Measurements from ENCODE around the gene MKKS.

The MKKS gene

DNA sequence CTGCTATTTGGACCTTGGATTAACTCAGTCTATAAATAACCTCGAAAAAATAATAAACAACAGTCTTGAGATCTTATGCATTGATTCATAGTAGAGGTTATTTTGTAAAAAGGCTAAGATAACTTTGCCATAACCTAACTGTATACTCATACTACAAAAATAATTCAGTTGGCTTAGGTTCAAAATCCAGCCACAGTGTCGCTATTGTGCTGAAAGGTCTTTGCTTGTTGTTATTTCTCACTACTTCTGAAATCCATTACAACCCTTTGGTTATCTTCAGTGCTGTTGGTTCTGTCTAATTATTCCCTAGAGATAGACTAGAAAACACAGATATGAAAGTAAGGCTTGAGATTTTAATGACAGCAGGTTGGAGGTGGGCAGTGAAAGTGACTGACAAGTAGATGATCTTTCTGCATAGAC is 74.4 kb downstream of the MKKS start:
- no peak for ATAC-seq (replicated peaks)
- DNase-seq: no peak
- H3K27ac Mint-ChIP-seq: no peak overlapping the region
- peaks cover 0 to 3% of the 10 kb centered on the region in 2 donors for H3K36me3 Mint-ChIP-seq
- peaks cover 4% of the 10 kb centered on the region in 2 donors for H3K9me3 Mint-ChIP-seq
- peaks cover 0 to 2% of the 10 kb centered on the region in 2 donors for H3K4me1 Mint-ChIP-seq
- peaks cover 0 to 8% of the 10 kb centered on the region in 2 donors for H3K27me3 Mint-ChIP-seq
- H3K4me3 Mint-ChIP-seq: no peak overlapping the region

DNA sequence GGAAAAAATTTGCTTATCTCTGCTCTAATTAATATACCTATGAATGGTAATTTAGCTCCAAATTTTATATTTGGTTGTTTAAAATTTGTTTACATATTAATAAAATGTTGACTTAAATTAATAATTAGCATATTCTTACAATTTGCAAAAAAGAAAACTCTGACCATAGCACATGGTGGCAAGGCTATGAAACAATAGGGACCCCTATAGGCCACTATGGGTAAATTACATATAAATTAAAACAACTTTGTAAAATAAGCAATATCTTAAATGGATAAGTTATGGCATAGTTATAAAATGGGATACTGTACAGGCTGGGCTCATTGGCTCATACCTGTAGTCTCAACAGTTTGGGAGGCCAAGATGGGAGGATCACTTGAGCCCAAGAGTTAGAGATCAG is 76.0 kb downstream of the MKKS start:
- peaks cover 4 to 8% of the 10 kb centered on the region in 2 donors for H3K27me3 Mint-ChIP-seq
- H3K9me3 Mint-ChIP-seq: peaks cover 4% of the 10 kb centered on the region in 2 donors
- H3K4me1 Mint-ChIP-seq: peaks cover 0 to 2% of the 10 kb centered on the region in 2 donors
- ATAC-seq (replicated peaks) (no peak), DNase-seq (no peak)
- peaks cover 0 to 3% of the 10 kb centered on the region in 2 donors for H3K36me3 Mint-ChIP-seq
- no peak overlapping the region for H3K27ac Mint-ChIP-seq
- H3K4me3 Mint-ChIP-seq: no peak overlapping the region

GRCh38 chr20:10357061-10357708 is 76.8 kb downstream of the MKKS start:
- Mint-ChIP-seq H3K36me3 (peaks cover 0 to 3% of the 10 kb centered on the region in 2 donors), H3K27ac (no peak overlapping the region), H3K27me3 (peaks cover 5 to 8% of the 10 kb centered on the region in 2 donors), H3K4me3 (no peak overlapping the region), H3K4me1 (peaks cover 0 to 2% of the 10 kb centered on the region in 2 donors), H3K9me3 (peaks cover 4% of the 10 kb centered on the region in 2 donors)
- DNase-seq (no peak), ATAC-seq (replicated peaks) (no peak)

GRCh38 chr20:10356628-10357027 is 77.4 kb downstream of the MKKS start:
- H3K27me3 Mint-ChIP-seq: peaks cover 5 to 8% of the 10 kb centered on the region in 2 donors
- no peak for DNase-seq
- H3K9me3 Mint-ChIP-seq: peaks cover 4% of the 10 kb centered on the region in 2 donors
- H3K27ac Mint-ChIP-seq: no peak overlapping the region
- no peak for ATAC-seq (replicated peaks)
- peaks cover 0 to 3% of the 10 kb centered on the region in 2 donors for H3K36me3 Mint-ChIP-seq
- H3K4me3 Mint-ChIP-seq: no peak overlapping the region
- peaks cover 0 to 2% of the 10 kb centered on the region in 2 donors for H3K4me1 Mint-ChIP-seq

- DNase-seq: no peak
- H3K4me3 Mint-ChIP-seq: no peak overlapping the region
- peaks cover 4 to 5% of the 10 kb centered on the region in 2 donors for H3K9me3 Mint-ChIP-seq
- no peak for ATAC-seq (replicated peaks)
- peaks cover 0 to 3% of the 10 kb centered on the region in 2 donors for H3K36me3 Mint-ChIP-seq
- H3K27me3 Mint-ChIP-seq: peaks cover 4 to 5% of the 10 kb centered on the region in 2 donors
- H3K27ac Mint-ChIP-seq: no peak overlapping the region
- H3K4me1 Mint-ChIP-seq: peaks cover 0 to 5% of the 10 kb centered on the region in 2 donors
Measured at GRCh38 chr20:10352934-10353824, 80.8 kb downstream of the MKKS start.

Data from stimulated activated naive B cell treated with anti-CD40 and anti-IgM and Interleukin-4, amounts not matched to agents 10 μg/mL and 1 μg/mL and 100 μg/mL, for 72 hours (primary cell).